ENCODE measurements around the gene SPDYE3.

The SPDYE3 gene

GRCh38 chr7:100370303-100370702, 62.8 kb downstream of the SPDYE3 start:
- no peak for TF ChIP-seq CTCF (IDR thresholded peaks at IDR 0.05; ENCODE audit: control extremely low read depth, extremely low read depth, low read depth, missing control alignments)
- no peak for DNase-seq (ENCODE audit: extremely low spot score)
- ChIA-PET POLR2A (no interaction called here), CTCF (no interaction called here)

GRCh38 chr7:100370746-100371145, 63.2 kb downstream of the SPDYE3 start:
- ChIA-PET CTCF (no interaction called here), POLR2A (no interaction called here)
- no peak for DNase-seq (ENCODE audit: extremely low spot score)
- TF ChIP-seq CTCF (IDR thresholded peaks at IDR 0.05; ENCODE audit: control extremely low read depth, extremely low read depth, low read depth, missing control alignments) = no peak

- DNase-seq (ENCODE audit: extremely low spot score) = no peak
- TF ChIP-seq CTCF (IDR thresholded peaks at IDR 0.05; ENCODE audit: control extremely low read depth, extremely low read depth, low read depth, missing control alignments) = no peak
- CTCF ChIA-PET = interaction anchor here (1.3 kb wide), 1 partner anchor 36 kb away, joined by 3 read pairs; no protein-coding TSS in a partner anchor
- POLR2A ChIA-PET = no interaction called here
These were observed 64.2 kb downstream of the SPDYE3 start for GRCh38 chr7:100371561-100372171.
